GM12878 (cell line): ENCODE results near the gene PRKCD. TPM values are rescaled to one million over a fixed set of nuclear protein-coding genes. Genes with fewer than 3 reads are reported as not detected.

Source experiments
- ATAC-seq: fragments of 200-7000 bp; cut with Tn5 transposase; 3 replicates; pipeline ENCODE4 v1.9.1; 2020; ENCODE audit warnings: mild to moderate bottlenecking, moderate library complexity
- BruUV-seq: library from RNA; stranded (reverse); fragments of 400-500 nt; replicated peaks from 2 replicates; lab custom pipeline; 2021; lab: Mats Ljungman, UMichigan
- CTCF ChIA-PET: fragments of 300-600 bp; sonication (Branson Sonifier 250); formaldehyde crosslinking; extraction: SDS; loops from one replicate; lab custom pipeline; 2021; ENCODE audit warnings: inconsistent platforms; lab: Yijun Ruan, JAX
- POLR2A ChIA-PET: fragments of 350-600 bp; formaldehyde crosslinking; extraction: SDS; loops from one replicate; lab custom pipeline; 2021; ENCODE audit warnings: inconsistent platforms; lab: Charles Lee
- RAD21 ChIA-PET: fragments of 300-600 bp; sonication (Branson Sonifier 250); formaldehyde crosslinking; loops from one replicate; lab custom pipeline; 2023; ENCODE audit warnings: antibody characterized with exemption; ENCODE audit not compliant: unreplicated experiment; lab: Charles Lee
- SMC1A ChIA-PET: fragments of 300-600 bp; sonication (Branson Sonifier 250); formaldehyde crosslinking; loops from one replicate; lab custom pipeline; 2023; ENCODE audit not compliant: unreplicated experiment, uncharacterized antibody; lab: Charles Lee
- DNase-seq: peaks from one replicate; pipeline ENCODE4 v3.0.0-alpha.2; 2011; ENCODE audit warnings: low read depth, low spot score
- FAIRE-seq: peaks from 3 replicates; lab custom pipeline; 2011; peaks lifted over from hg19 to GRCh38; lab: Jason Lieb, UNC
- H2AFZ ChIP-seq: 2 replicates; pipeline ENCODE4 v1.6.0; 2011; ENCODE audit warnings: low read depth, low read length, control low read depth; ENCODE audit not compliant: control insufficient read depth
- H3K27ac ChIP-seq: 2 replicates; pipeline ENCODE4 v1.5.1; 2011; ENCODE audit warnings: control low read depth; ENCODE audit not compliant: control insufficient read depth, insufficient read depth
- H3K27me3 ChIP-seq, 2 experiments: replicated peaks in 1 of 2; 2 replicates each; pipeline versions ENCODE4 v1.6.0 to v1.6.1; 2011; ENCODE audit warnings: low read length in 1 of 2; ENCODE audit not compliant: control insufficient read depth in 2 of 2, insufficient read depth in 2 of 2
- H3K36me3 ChIP-seq, 2 experiments: 2 replicates each; pipeline ENCODE4 v1.5.1; 2011; ENCODE audit warnings: low read length in 1 of 2; ENCODE audit not compliant: control insufficient read depth in 2 of 2, insufficient read depth in 2 of 2
- H3K4me1 ChIP-seq: 2 replicates; pipeline ENCODE4 v1.6.1; 2011; ENCODE audit warnings: mild to moderate bottlenecking, low read length, moderate library complexity, mixed read lengths; ENCODE audit not compliant: control insufficient read depth, insufficient read depth
- H3K4me2 ChIP-seq: 2 replicates; pipeline ENCODE4 v1.6.0; 2011; ENCODE audit warnings: control low read depth; ENCODE audit not compliant: control insufficient read depth, insufficient read depth
- H3K4me3 ChIP-seq: fragments of 200-600 bp; sonication (generic); 2 replicates; pipeline ENCODE4 v1.5.1; 2016
- H3K79me2 ChIP-seq: 2 replicates; pipeline ENCODE4 v1.6.0; 2011; ENCODE audit warnings: low read length; ENCODE audit not compliant: control insufficient read depth, insufficient read depth
- H3K9ac ChIP-seq: 2 replicates; pipeline ENCODE4 v1.8.0; 2011; ENCODE audit warnings: low read length, control low read depth, mixed read lengths; ENCODE audit not compliant: control insufficient read depth, insufficient read depth
- H3K9me3 ChIP-seq: replicated peaks from 3 replicates; pipeline ENCODE4 v1.5.1; 2011; ENCODE audit warnings: mild to moderate bottlenecking, low read length; ENCODE audit not compliant: control insufficient read depth, insufficient read depth
- H4K20me1 ChIP-seq: 2 replicates; pipeline ENCODE4 v1.6.0; 2011; ENCODE audit not compliant: control insufficient read depth, insufficient read depth
- ATF7 ChIP-seq: fragments of 450-650 bp; IDR thresholded peaks from 2 replicates; pipeline ENCODE4 v1.6.1; 2016; ENCODE audit warnings: low read depth, mild to moderate bottlenecking
- GABPA ChIP-seq: IDR thresholded peaks from 2 replicates; pipeline ENCODE4 v1.6.1; 2014; ENCODE audit warnings: antibody characterized with exemption, low read depth, mild to moderate bottlenecking, inconsistent platforms
- MYB ChIP-seq: fragments of 150-350 bp; IDR thresholded peaks from 2 replicates; pipeline ENCODE4 v1.6.1; 2014; ENCODE audit warnings: mild to moderate bottlenecking, low read depth, low read length, borderline replicate concordance
- NFYA ChIP-seq: IDR thresholded peaks from 2 replicates; pipeline ENCODE4 v1.6.1; 2011; ENCODE audit warnings: low read depth, mild to moderate bottlenecking, low read length, improper control_type of control experiment, borderline replicate concordance
- POLR2A ChIP-seq: IDR thresholded peaks from 2 replicates; pipeline ENCODE4 v1.6.1; 2011; ENCODE audit warnings: low read depth, mild to moderate bottlenecking, low read length
- SIX5 ChIP-seq: IDR thresholded peaks from 2 replicates; pipeline ENCODE4 v1.6.1; 2011; ENCODE audit warnings: mild to moderate bottlenecking, low read depth, low read length, moderate library complexity; ENCODE audit not compliant: severe bottlenecking
- SRF ChIP-seq, 2 experiments: IDR thresholded peaks; 2 replicates each; pipeline ENCODE4 v1.6.1; 2011; ENCODE audit warnings: low read depth in 2 of 2, low read length in 2 of 2, mild to moderate bottlenecking in 1 of 2, moderate library complexity in 1 of 2
- WGBS: methylation state at CpG from one replicate; pipeline ENCODE4 v1.1.6; 2016; ENCODE audit warnings: low lambda C conversion rate; ENCODE audit not compliant: insufficient replicate concordance, insufficient coverage; ENCODE audit errors: missing lambda C conversion rate; 5-methylcytosine and 5-hydroxymethylcytosine counted together
- in situ Hi-C: fragments of 300-500 bp; cut with MboI; formaldehyde crosslinking; loops from 9 replicates; pipeline ENCODE4 v1.14.3; 2018; ENCODE audit warnings: mixed read lengths
- intact Hi-C: fragments of 100-400 bp; cut with micrococcal nuclease; formaldehyde crosslinking; loops from one replicate; pipeline ENCODE4 v1.14.2; 2022; ENCODE audit not compliant: unreplicated experiment
- polyA plus RNA-seq, 11 experiments: library from polyadenylated mRNA; depleted of rRNA in 4 of 11; unstranded in 6 of 11; stranded (reverse) in 5 of 11; fragments of >200 nt; fragmentation: Nextera tagmentation in 4 of 11; fragmentation: Illumina TruSeq in 1 of 11; extraction: Ambion mirVana in 4 of 11; extraction: Trizol in 1 of 11; gene quantifications; 1 replicate in 1 of 11; 2 replicates in 10 of 11; pipeline versions ENCODE4 v1.2.1 to v1.2.3, GENCODE V29; 2011 to 2016; ENCODE audit warnings: inconsistent platforms in 2 of 11, missing spikeins in 2 of 11, low read depth in 1 of 11
- total RNA-seq, 4 experiments: library from RNA; depleted of rRNA in 3 of 4; stranded (reverse); fragments of >200 nt in 3 of 4; fragmentation: Illumina TruSeq in 1 of 4; extraction: Trizol in 1 of 4; gene quantifications; 2 replicates each; pipeline versions ENCODE4 v1.2.1 to v1.2.3, GENCODE V29; 2013 to 2021

The PRKCD gene
- total and polyA plus RNA-seq, 10 of the 15 experiments (the other 5 are each of a cell fraction or from before 2014, with no cell fraction given): 10.0 to 114 (median 42.4) TPM

GRCh38 chr3:53188136-53188685, 27.2 kb downstream of the PRKCD start:
- in situ Hi-C loops: no loop called here
- peak; percentile 84 to 89 for TF ChIP-seq SRF (IDR thresholded peaks at IDR 0.05; ENCODE audit: low read depth in 2 of 2, low read length in 2 of 2)
- no peak for TF ChIP-seq MYB
- 0 out of 2 replicates have a peak, but pooled peaks have one; percentile 40 for TF ChIP-seq ATF7
- no peak for TF ChIP-seq SIX5
- TF ChIP-seq NFYA: no peak
- intact Hi-C loops: no loop called here
- ChIA-PET SMC1A (interaction anchor here (0.8 to 2.1 kb wide), 4 partner anchors 14 to 57 kb away, joined by 3 to 5 read pairs (median 4); no protein-coding TSS in a partner anchor), RAD21 (interaction anchor here (1.6 kb wide), 1 partner anchor 8 kb away, joined by 4 read pairs; no protein-coding TSS in a partner anchor), CTCF (interaction anchor here (0.9 to 1.1 kb wide), 3 partner anchors 18 to 54 kb away, joined by 3 to 5 read pairs (median 3); no protein-coding TSS in a partner anchor), POLR2A (no interaction called here)
- DNase-seq (no peak), ATAC-seq (no peak), FAIRE-seq (no peak)
- no peaks in the 10 kb centered on the region for H3K9me3 ChIP-seq
- H3K27ac ChIP-seq: no peak overlapping the region
- no peak overlapping the region for H3K4me3 ChIP-seq
- peaks cover 36 to 44% of the 10 kb centered on the region in 2 experiments for H3K36me3 ChIP-seq
- no peak overlapping the region for H3K4me2 ChIP-seq
- 63% methylated on average over 5 of the region's 5 CpGs for whole genome bisulfite sequencing
- peaks cover 56% of the 10 kb centered on the region for H3K4me1 ChIP-seq
- H3K79me2 ChIP-seq: no peaks in the 10 kb centered on the region
- no peak overlapping the region for H3K9ac ChIP-seq
- no peaks in the 10 kb centered on the region for H4K20me1 ChIP-seq
- no TSS peak for BruUV-seq
- H3K27me3 ChIP-seq: no peaks in the 10 kb centered on the region
- H2AFZ ChIP-seq: no peak overlapping the region

GRCh38 chr3:53188720-53189119, 27.7 kb downstream of the PRKCD start:
- no peak overlapping the region for H2AFZ ChIP-seq
- POLR2A ChIA-PET: no interaction called here
- H3K4me1 ChIP-seq: peaks cover 60% of the 10 kb centered on the region
- TF ChIP-seq GABPA: no peak
- TF ChIP-seq POLR2A: peak; percentile 21; the same call in 1 of the 2 replicates
- no peaks in the 10 kb centered on the region for H3K9me3 ChIP-seq
- H3K9ac ChIP-seq: no peak overlapping the region
- H3K4me2 ChIP-seq: no peak overlapping the region
- DNase-seq (no peak), ATAC-seq (no peak), FAIRE-seq (no peak)
- intact Hi-C loops: no loop called here
- no TSS peak for BruUV-seq
- H3K79me2 ChIP-seq: no peaks in the 10 kb centered on the region
- WGBS: 96% methylated on average over 13 of the region's 13 CpGs
- peaks cover 34 to 42% of the 10 kb centered on the region in 2 experiments for H3K36me3 ChIP-seq
- H3K27ac ChIP-seq: no peak overlapping the region
- SMC1A ChIA-PET: interaction anchor here (1.1 to 2.1 kb wide), 2 partner anchors 19 kb away, joined by 3 to 5 read pairs; no protein-coding TSS in a partner anchor
- CTCF ChIA-PET: interaction anchor here (1.1 to 4.8 kb wide), 2 partner anchors 32 to 54 kb away, joined by 3 to 54 read pairs; no protein-coding TSS in a partner anchor
- no peak overlapping the region for H3K4me3 ChIP-seq
- in situ Hi-C loops: no loop called here
- RAD21 ChIA-PET: interaction anchor here (1.6 to 4.5 kb wide), 2 partner anchors 8 to 54 kb away, joined by 4 to 32 read pairs; no protein-coding TSS in a partner anchor
- no peaks in the 10 kb centered on the region for H4K20me1 ChIP-seq
- H3K27me3 ChIP-seq: no peaks in the 10 kb centered on the region
